ENCODE measurements around the gene FCGR2B. TPM values are rescaled to one million over a fixed set of nuclear protein-coding genes. Genes with fewer than 3 reads are reported as not detected.
A peak's percentile ranks its signal among the peaks of the same experiment; 100 is the strongest.

Gene FCGR2B
- polyA plus RNA-seq, 1 of the 3 experiments (the other 2 are of a cell fraction) = 0.05 TPM

- H3K4me2 ChIP-seq = peak within 1 kb of the TSS; percentile 22
- no peaks in the 10 kb centered on the region for H3K9me2 ChIP-seq
- H3K9me3 ChIP-seq = no peaks in the 10 kb centered on the region
- no peak within 1 kb of the TSS for H2AFZ ChIP-seq (ENCODE audit: low read depth)
- peak within 1 kb of the TSS in 1 of 2 experiments; percentile 85; a peak in 2 of 4 replicates for H3K27ac ChIP-seq (ENCODE audit: low read depth in 2 of 2, low read length in 1 of 2)
- H4K20me1 ChIP-seq (ENCODE audit: insufficient read depth) = no peaks in the 10 kb centered on the region
- no peaks in the 10 kb centered on the region for H3K27me3 ChIP-seq (ENCODE audit: insufficient read depth)
- H3K79me2 ChIP-seq (ENCODE audit: insufficient read depth) = no peaks in the 10 kb centered on the region; the same call in 1 of the 2 replicates
- H3K9ac ChIP-seq = peak within 1 kb of the TSS; percentile 20; the same call in 1 of the 2 replicates
- ChIA-PET CTCF (no interaction called here), POLR2A (no interaction called here)
- no peak for DNase-seq
- H3F3A ChIP-seq (replicated peaks; ENCODE audit: insufficient read depth) = peaks cover 13% of the 10 kb centered on the region
- 13% methylated on average over 3 of the region's 4 CpGs for WGBS (ENCODE audit: low lambda C conversion rate)
- H3K4me3 ChIP-seq (ENCODE audit: low read depth in 2 of 2, low read length in 1 of 2) = no peak within 1 kb of the TSS
- H3K4me1 ChIP-seq (ENCODE audit: control insufficient read depth in 1 of 2, insufficient read depth in 2 of 2, low read depth in 1 of 2, low read length in 1 of 2) = peaks cover 5 to 11% of the 10 kb centered on the region in 2 experiments; a peak in 2 of 4 replicates
- no peaks in the 10 kb centered on the region for H3K36me3 ChIP-seq (replicated peaks in 1 of 2; ENCODE audit: control insufficient read depth in 1 of 2, insufficient read depth in 2 of 2, low read length in 1 of 2)
- TF ChIP-seq SMC3 (IDR thresholded peaks at IDR 0.05; ENCODE audit: low read depth, low read length) (no peak), RAD21 (IDR thresholded peaks at IDR 0.05; ENCODE audit: low read length) (no peak), NRF1 (IDR thresholded peaks at IDR 0.05; ENCODE audit: low read depth, low read length) (no peak), POLR2AphosphoS5 (IDR thresholded peaks at IDR 0.05; ENCODE audit: low read depth, low read length) (no peak), ELF1 (IDR thresholded peaks at IDR 0.05) (no peak), YY1 (IDR thresholded peaks at IDR 0.05; ENCODE audit: low read depth) (no peak), CTCF (IDR thresholded peaks at IDR 0.05) (no peak), RCOR1 (IDR thresholded peaks at IDR 0.05; ENCODE audit: low read length) (no peak), USF2 (IDR thresholded peaks at IDR 0.05; ENCODE audit: borderline replicate concordance, low read depth, low read length) (no peak)
Measured at GRCh38 chr1:161720956-161721737, 58.2 kb downstream of the FCGR2B start, which contains the start of gene FCRLB. TSS of gene FCRLB (plus strand) at chr1:161721544. CDS start at chr1:161722673, 1,129 bp downstream.

GRCh38 chr1:161721738-161722343 lies 58.9 kb downstream of the FCGR2B start:
- no peak overlapping the region for H3K4me3 ChIP-seq (ENCODE audit: low read depth in 2 of 2, low read length in 1 of 2)
- H3K4me1 ChIP-seq (ENCODE audit: control insufficient read depth in 1 of 2, insufficient read depth in 2 of 2, low read depth in 1 of 2, low read length in 1 of 2) = peaks cover 9 to 11% of the 10 kb centered on the region in 2 experiments; a peak in 2 of 4 replicates
- H2AFZ ChIP-seq (ENCODE audit: low read depth) = no peak overlapping the region
- peak overlapping the region; percentile 20; the same call in 1 of the 2 replicates for H3K9ac ChIP-seq
- H3K4me2 ChIP-seq = peak overlapping the region; percentile 22
- no peaks in the 10 kb centered on the region for H3K27me3 ChIP-seq (ENCODE audit: insufficient read depth)
- POLR2A ChIA-PET = no interaction called here
- no peak for DNase-seq
- 12% methylated on average over 8 of the region's 8 CpGs for WGBS (ENCODE audit: low lambda C conversion rate)
- no peaks in the 10 kb centered on the region for H3K36me3 ChIP-seq (replicated peaks in 1 of 2; ENCODE audit: control insufficient read depth in 1 of 2, insufficient read depth in 2 of 2, low read length in 1 of 2)
- CTCF ChIA-PET = interaction anchor here (0.7 kb wide), 1 partner anchor 431 kb away, joined by 3 read pairs; no protein-coding TSS in a partner anchor
- peak overlapping the region in 1 of 2 experiments; percentile 85; a peak in 2 of 4 replicates for H3K27ac ChIP-seq (ENCODE audit: low read depth in 2 of 2, low read length in 1 of 2)
- H3K9me2 ChIP-seq = no peaks in the 10 kb centered on the region
- H4K20me1 ChIP-seq (ENCODE audit: insufficient read depth) = no peaks in the 10 kb centered on the region
- no peaks in the 10 kb centered on the region for H3K9me3 ChIP-seq
- H3K79me2 ChIP-seq (ENCODE audit: insufficient read depth) = no peaks in the 10 kb centered on the region; the same call in 1 of the 2 replicates
- H3F3A ChIP-seq (replicated peaks; ENCODE audit: insufficient read depth) = peaks cover 13% of the 10 kb centered on the region
- peak; percentile 59 for TF ChIP-seq PBX3 (IDR thresholded peaks at IDR 0.05)
- TF ChIP-seq TAF1 (IDR thresholded peaks at IDR 0.05; ENCODE audit: borderline replicate concordance, low read depth, low read length) = no peak
- TF ChIP-seq YY1 (IDR thresholded peaks at IDR 0.05; ENCODE audit: low read depth) = no peak
- TF ChIP-seq SMC3 (IDR thresholded peaks at IDR 0.05; ENCODE audit: low read depth, low read length) = no peak
- peak; percentile 39; the same call in 1 of the 2 replicates for TF ChIP-seq TCF12 (IDR thresholded peaks at IDR 0.05)
- TF ChIP-seq EP300 (IDR thresholded peaks at IDR 0.05; ENCODE audit: borderline replicate concordance in 1 of 2, low read depth in 1 of 2, low read length in 1 of 2) = no peak; a peak in 1 of 4 replicates
- no peak for TF ChIP-seq TEAD4 (IDR thresholded peaks at IDR 0.05; ENCODE audit: borderline replicate concordance, insufficient read depth)
- TF ChIP-seq EZH2phosphoT487 (IDR thresholded peaks at IDR 0.05; ENCODE audit: borderline replicate concordance, low read depth) = no peak
- TF ChIP-seq REST (IDR thresholded peaks at IDR 0.05; ENCODE audit: low read depth, low read length) = no peak
- no peak for TF ChIP-seq GABPA (IDR thresholded peaks at IDR 0.05; ENCODE audit: low read depth)
- no peak for TF ChIP-seq RAD21 (IDR thresholded peaks at IDR 0.05; ENCODE audit: low read length)
- TF ChIP-seq ELF1 (IDR thresholded peaks at IDR 0.05) = no peak

Measured in SK-N-SH (cell line).